ENCODE data around the gene DHRS1. TPM values are rescaled to one million over a fixed set of nuclear protein-coding genes. Genes with fewer than 3 reads are reported as not detected.
A peak's percentile ranks its signal among the peaks of the same experiment; 100 is the strongest.

The DHRS1 gene
- total and polyA plus RNA-seq, 3 donors from 2014 or later: 19.2 to 24.6 (median 22.5) TPM

DNA sequence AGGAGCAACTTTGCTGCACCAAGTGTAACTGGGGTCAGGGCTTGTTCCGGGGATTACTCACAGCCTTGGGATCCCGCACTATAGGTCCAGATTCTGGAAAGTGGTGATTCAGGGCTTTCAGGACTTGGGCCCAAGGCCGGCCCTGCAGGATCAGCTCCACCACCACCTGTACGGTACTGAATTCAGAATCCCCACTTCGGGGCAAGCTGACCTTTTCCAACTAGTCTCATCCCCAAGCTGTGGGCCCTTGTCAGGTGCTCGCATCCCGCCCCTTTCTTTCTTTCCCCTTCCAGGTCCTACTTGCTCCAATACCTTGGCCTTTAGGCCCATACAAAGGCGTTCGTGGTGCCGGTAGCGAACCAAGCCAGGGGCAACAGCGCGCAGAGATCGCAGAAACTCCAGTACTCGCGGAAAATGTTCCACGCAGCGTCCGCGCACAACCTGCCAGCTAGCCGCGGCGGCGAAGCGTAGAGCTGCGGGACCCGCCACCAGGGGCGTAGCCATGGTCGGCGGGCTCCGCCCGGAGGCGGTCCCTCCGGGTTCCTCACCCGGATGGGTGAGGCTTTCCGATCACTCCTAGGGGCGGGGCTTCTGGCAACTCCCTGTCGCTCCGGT lies 57.6 kb downstream of the DHRS1 start:
- intact Hi-C loops (cut with DNase I; ENCODE audit: low total_unique reads): loop anchor here (5.0 kb wide), 1 partner anchor 60 kb away; no protein-coding TSS in a partner anchor
- Histone ChIP-seq H3K9me3 (no peaks in the 10 kb centered on the region), H3K27me3 (no peaks in the 10 kb centered on the region), H3K27ac (peak overlapping the region; percentile 94 to 97), H3K36me3 (ENCODE audit: low read depth, missing control alignments) (no peaks in the 10 kb centered on the region), H3K4me1 (peaks cover 18% of the 10 kb centered on the region), H3K4me3 (peak overlapping the region; percentile 72)
- TF ChIP-seq POLR2A (IDR thresholded peaks at IDR 0.05): no peak
- TF ChIP-seq, protein P1, sequence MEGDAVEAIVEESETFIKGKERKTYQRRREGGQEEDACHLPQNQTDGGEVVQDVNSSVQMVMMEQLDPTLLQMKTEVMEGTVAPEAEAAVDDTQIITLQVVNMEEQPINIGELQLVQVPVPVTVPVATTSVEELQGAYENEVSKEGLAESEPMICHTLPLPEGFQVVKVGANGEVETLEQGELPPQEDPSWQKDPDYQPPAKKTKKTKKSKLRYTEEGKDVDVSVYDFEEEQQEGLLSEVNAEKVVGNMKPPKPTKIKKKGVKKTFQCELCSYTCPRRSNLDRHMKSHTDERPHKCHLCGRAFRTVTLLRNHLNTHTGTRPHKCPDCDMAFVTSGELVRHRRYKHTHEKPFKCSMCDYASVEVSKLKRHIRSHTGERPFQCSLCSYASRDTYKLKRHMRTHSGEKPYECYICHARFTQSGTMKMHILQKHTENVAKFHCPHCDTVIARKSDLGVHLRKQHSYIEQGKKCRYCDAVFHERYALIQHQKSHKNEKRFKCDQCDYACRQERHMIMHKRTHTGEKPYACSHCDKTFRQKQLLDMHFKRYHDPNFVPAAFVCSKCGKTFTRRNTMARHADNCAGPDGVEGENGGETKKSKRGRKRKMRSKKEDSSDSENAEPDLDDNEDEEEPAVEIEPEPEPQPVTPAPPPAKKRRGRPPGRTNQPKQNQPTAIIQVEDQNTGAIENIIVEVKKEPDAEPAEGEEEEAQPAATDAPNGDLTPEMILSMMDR (IDR thresholded peaks at IDR 0.05): peak; percentile 58 to 66 (median 65)
- DNase-seq: peak; percentile 93
- WGBS, 2 donors: 0 to 3% methylated on average over 18 to 27 of the region's 39 CpGs

Other genes starting within 250 kb of the DHRS1 start
Only the 30 nearest of the 34 such genes appear.
- gene DCAF11, start 185.0 kb downstream of the DHRS1 start, total RNA-seq: 10 to 100 TPM; 67.6 to 68.0 TPM
- 77.4 TPM for gene DCAF11, start 185.0 kb downstream of the DHRS1 start, polyA plus RNA-seq (ENCODE audit: insufficient read depth, low read depth, low replicate concordance)
- 1 to 10 TPM; 6.6 to 8.3 TPM for gene NRL, start 184.8 kb downstream of the DHRS1 start, total RNA-seq
- gene NRL, start 184.8 kb downstream of the DHRS1 start, polyA plus RNA-seq (ENCODE audit: insufficient read depth, low read depth, low replicate concordance): 8.2 TPM
- 1 to 10 TPM; 2.2 to 3.5 TPM for gene FITM1, start 169.1 kb downstream of the DHRS1 start, total RNA-seq
- gene FITM1, start 169.1 kb downstream of the DHRS1 start, polyA plus RNA-seq (ENCODE audit: insufficient read depth, low read depth, low replicate concordance): 3.7 TPM
- gene PSME1, start 163.6 kb downstream of the DHRS1 start, total RNA-seq: 10 to 100 TPM; 43.3 to 63.9 TPM
- gene PSME1, start 163.6 kb downstream of the DHRS1 start, polyA plus RNA-seq (ENCODE audit: insufficient read depth, low read depth, low replicate concordance): 101 TPM
- 10 to 100 TPM; 15.2 to 23.9 TPM for gene EMC9, start 158.2 kb downstream of the DHRS1 start, total RNA-seq
- 33.7 TPM for gene EMC9, start 158.2 kb downstream of the DHRS1 start, polyA plus RNA-seq (ENCODE audit: insufficient read depth, low read depth, low replicate concordance)
- gene PSME2, start 153.2 kb downstream of the DHRS1 start, total RNA-seq: 10 to 100 TPM; 49.8 to 78.1 TPM
- 122 TPM for gene PSME2, start 153.2 kb downstream of the DHRS1 start, polyA plus RNA-seq (ENCODE audit: insufficient read depth, low read depth, low replicate concordance)
- 10 to 100 TPM; 94.5 to 96.8 TPM for gene RNF31, start 152.3 kb downstream of the DHRS1 start, total RNA-seq
- gene RNF31, start 152.3 kb downstream of the DHRS1 start, polyA plus RNA-seq (ENCODE audit: insufficient read depth, low read depth, low replicate concordance): 71.0 TPM
- 10 to 100 TPM; 45.7 to 56.2 TPM for gene IRF9, start 138.5 kb downstream of the DHRS1 start, total RNA-seq
- gene IRF9, start 138.5 kb downstream of the DHRS1 start, polyA plus RNA-seq (ENCODE audit: insufficient read depth, low read depth, low replicate concordance): 74.8 TPM
- 10 to 100 TPM; 27.7 to 55.9 TPM for gene REC8, start 127.7 kb downstream of the DHRS1 start, total RNA-seq
- gene REC8, start 127.7 kb downstream of the DHRS1 start, polyA plus RNA-seq (ENCODE audit: insufficient read depth, low read depth, low replicate concordance): 58.8 TPM
- gene IPO4, start 111.0 kb downstream of the DHRS1 start, total RNA-seq: 100 to 1,000 TPM in 1 of 2 donors, 10 to 100 TPM in 1; 85.9 to 140 TPM
- 156 TPM for gene IPO4, start 111.0 kb downstream of the DHRS1 start, polyA plus RNA-seq (ENCODE audit: insufficient read depth, low read depth, low replicate concordance)
- 10 to 100 TPM; 45.0 to 50.0 TPM for gene TM9SF1, start 104.3 kb downstream of the DHRS1 start, total RNA-seq
- 53.2 TPM for gene TM9SF1, start 104.3 kb downstream of the DHRS1 start, polyA plus RNA-seq (ENCODE audit: insufficient read depth, low read depth, low replicate concordance)
- gene TSSK4, start 94.1 kb downstream of the DHRS1 start, total RNA-seq: 10 to 100 TPM; 19.4 to 27.4 TPM
- gene TSSK4, start 94.1 kb downstream of the DHRS1 start, polyA plus RNA-seq (ENCODE audit: insufficient read depth, low read depth, low replicate concordance): 78.2 TPM
- gene CHMP4A, start 86.3 kb downstream of the DHRS1 start, total RNA-seq: 100 to 1,000 TPM in 1 of 2 donors, 10 to 100 TPM in 1; 52.9 to 111 TPM
- gene CHMP4A, start 86.3 kb downstream of the DHRS1 start, polyA plus RNA-seq (ENCODE audit: insufficient read depth, low read depth, low replicate concordance): 56.3 TPM
- gene MDP1, start 83.7 kb downstream of the DHRS1 start, total RNA-seq: 10 to 100 TPM; 17.3 to 19.5 TPM
- gene MDP1, start 83.7 kb downstream of the DHRS1 start, polyA plus RNA-seq (ENCODE audit: insufficient read depth, low read depth, low replicate concordance): 20.1 TPM
- gene NEDD8, start 67.4 kb downstream of the DHRS1 start, total RNA-seq: 100 to 1,000 TPM in 1 of 2 donors, 10 to 100 TPM in 1; 94.6 to 110 TPM
- 180 TPM for gene NEDD8, start 67.4 kb downstream of the DHRS1 start, polyA plus RNA-seq (ENCODE audit: insufficient read depth, low read depth, low replicate concordance)
- gene GMPR2, start 66.9 kb downstream of the DHRS1 start, total RNA-seq: 10 to 100 TPM; 30.0 to 42.2 TPM
- gene GMPR2, start 66.9 kb downstream of the DHRS1 start, polyA plus RNA-seq (ENCODE audit: insufficient read depth, low read depth, low replicate concordance): 49.9 TPM
- gene TINF2, start 57.2 kb downstream of the DHRS1 start, total RNA-seq: 10 to 100 TPM; 27.5 to 32.1 TPM
- 45.6 TPM for gene TINF2, start 57.2 kb downstream of the DHRS1 start, polyA plus RNA-seq (ENCODE audit: insufficient read depth, low read depth, low replicate concordance)
- gene TGM1, start 36.6 kb downstream of the DHRS1 start, total RNA-seq: 10 to 100 TPM in 1 of 2 donors, 1 to 10 TPM in 1; 3.6 to 10.5 TPM
- gene TGM1, start 36.6 kb downstream of the DHRS1 start, polyA plus RNA-seq (ENCODE audit: insufficient read depth, low read depth, low replicate concordance): 5.4 TPM
- 10 to 100 TPM; 70.9 to 90.2 TPM for gene RABGGTA, start 28.2 kb downstream of the DHRS1 start, total RNA-seq
- 33.5 TPM for gene RABGGTA, start 28.2 kb downstream of the DHRS1 start, polyA plus RNA-seq (ENCODE audit: insufficient read depth, low read depth, low replicate concordance)
- gene NOP9, start 70 bp upstream of the DHRS1 start, total RNA-seq: 10 to 100 TPM; 25.0 to 27.6 TPM
- gene NOP9, start 70 bp upstream of the DHRS1 start, polyA plus RNA-seq (ENCODE audit: insufficient read depth, low read depth, low replicate concordance): 20.1 TPM
- gene CIDEB, start 8.2 kb upstream of the DHRS1 start, total RNA-seq: 1 to 10 TPM; 3.8 to 6.6 TPM
- 7.0 TPM for gene CIDEB, start 8.2 kb upstream of the DHRS1 start, polyA plus RNA-seq (ENCODE audit: insufficient read depth, low read depth, low replicate concordance)
- gene LTB4R2, start 10.4 kb upstream of the DHRS1 start, total RNA-seq: 10 to 100 TPM; 23.4 to 28.1 TPM
- 4.2 TPM for gene LTB4R2, start 10.4 kb upstream of the DHRS1 start, polyA plus RNA-seq (ENCODE audit: insufficient read depth, low read depth, low replicate concordance)
- gene LTB4R, start 11.7 kb upstream of the DHRS1 start, total RNA-seq: 10 to 100 TPM; 10.3 to 10.9 TPM
- 5.5 TPM for gene LTB4R, start 11.7 kb upstream of the DHRS1 start, polyA plus RNA-seq (ENCODE audit: insufficient read depth, low read depth, low replicate concordance)
- 10 to 100 TPM; 13.9 to 23.1 TPM for gene ADCY4, start 35.3 kb upstream of the DHRS1 start, total RNA-seq
- gene ADCY4, start 35.3 kb upstream of the DHRS1 start, polyA plus RNA-seq (ENCODE audit: insufficient read depth, low read depth, low replicate concordance): 10.0 TPM
- gene RIPK3, start 40.2 kb upstream of the DHRS1 start, total RNA-seq: 10 to 100 TPM in 1 of 2 donors, 1 to 10 TPM in 1; 3.2 to 11.3 TPM
- 2.8 TPM for gene RIPK3, start 40.2 kb upstream of the DHRS1 start, polyA plus RNA-seq (ENCODE audit: insufficient read depth, low read depth, low replicate concordance)
- gene NFATC4, start 68.4 kb upstream of the DHRS1 start, total RNA-seq: 10 to 100 TPM; 40.9 to 53.5 TPM
- 83.6 TPM for gene NFATC4, start 68.4 kb upstream of the DHRS1 start, polyA plus RNA-seq (ENCODE audit: insufficient read depth, low read depth, low replicate concordance)
- gene NYNRIN, start 99.2 kb upstream of the DHRS1 start, total RNA-seq: 10 to 100 TPM; 21.8 TPM
- 22.0 TPM for gene NYNRIN, start 99.2 kb upstream of the DHRS1 start, polyA plus RNA-seq (ENCODE audit: insufficient read depth, low read depth, low replicate concordance)
- 10 to 100 TPM; 13.5 to 17.0 TPM for gene CBLN3, start 129.9 kb upstream of the DHRS1 start, total RNA-seq
- gene CBLN3, start 129.9 kb upstream of the DHRS1 start, polyA plus RNA-seq (ENCODE audit: insufficient read depth, low read depth, low replicate concordance): 9.0 TPM
- gene KHNYN, start 130.2 kb upstream of the DHRS1 start, total RNA-seq: 10 to 100 TPM; 52.0 to 66.0 TPM
- gene KHNYN, start 130.2 kb upstream of the DHRS1 start, polyA plus RNA-seq (ENCODE audit: insufficient read depth, low read depth, low replicate concordance): 27.9 TPM
- gene SDR39U1, start 143.0 kb upstream of the DHRS1 start, total RNA-seq: 10 to 100 TPM; 76.7 to 86.1 TPM
- 76.6 TPM for gene SDR39U1, start 143.0 kb upstream of the DHRS1 start, polyA plus RNA-seq (ENCODE audit: insufficient read depth, low read depth, low replicate concordance)

All from testis (tissue), 3 donors.